HK-2 (cell line): Measurements from ENCODE around the gene KLHL1.
"Not testable (repeated sequence)": the region's sequence is repeated elsewhere in the genome, so short reads cannot be mapped to it uniquely, and the experiment has no call there.

Experiments used
- DNase-seq: peaks from one replicate; pipeline ENCODE4 v3.0.0-alpha.2; 2018; ENCODE audit not compliant: unreplicated experiment

KLHL1 gene

GRCh38 chr13:70108356-70109105 is at the start of gene KLHL1:
KLHL1 (minus strand) TSS chr13:70108452; CDS start chr13:70107699, 753 bp downstream.
- no peak for DNase-seq

- DNase-seq = not testable (repeated sequence)
Observed at GRCh38 chr13:70142658-70143057, 34.4 kb upstream of the KLHL1 start.

GRCh38 chr13:70128098-70128497 is 19.8 kb upstream of the KLHL1 start:
- DNase-seq = no peak

- no peak for DNase-seq
Observed at GRCh38 chr13:70125693-70126092, 17.4 kb upstream of the KLHL1 start.

- DNase-seq = no peak
Observed at GRCh38 chr13:70117338-70117905, 9.2 kb upstream of the KLHL1 start.

GRCh38 chr13:70107498-70108281 is 562 bp downstream of the KLHL1 start, which contains the start of gene ATXN8OS:
ATXN8OS (plus strand) TSS chr13:70107826.
- DNase-seq = no peak

- DNase-seq = no peak
Observed at GRCh38 chr13:70107125-70107497, 1.1 kb downstream of the KLHL1 start.

GRCh38 chr13:70104481-70104880 is 3.8 kb downstream of the KLHL1 start:
- no peak for DNase-seq

GRCh38 chr13:70098669-70099068 is 9.6 kb downstream of the KLHL1 start:
- DNase-seq = no peak

- DNase-seq = no peak
Observed at GRCh38 chr13:70090036-70090723, 18.1 kb downstream of the KLHL1 start.

GRCh38 chr13:70088926-70089325 is 19.3 kb downstream of the KLHL1 start:
- DNase-seq = no peak

GRCh38 chr13:70087247-70087646 is 21.0 kb downstream of the KLHL1 start:
- no peak for DNase-seq

- no peak for DNase-seq
Observed at GRCh38 chr13:70080012-70080411, 28.2 kb downstream of the KLHL1 start.

- DNase-seq = no peak
Observed at GRCh38 chr13:70054572-70054971, 53.7 kb downstream of the KLHL1 start.

- no peak for DNase-seq
Observed at GRCh38 chr13:70051531-70051930, 56.7 kb downstream of the KLHL1 start.

GRCh38 chr13:70043685-70044084 is 64.6 kb downstream of the KLHL1 start:
- DNase-seq = no peak

GRCh38 chr13:70042193-70042592 is 66.1 kb downstream of the KLHL1 start:
- no peak for DNase-seq

- DNase-seq = no peak
Observed at GRCh38 chr13:70034286-70034685, 74.0 kb downstream of the KLHL1 start.

GRCh38 chr13:70027551-70027950 is 80.7 kb downstream of the KLHL1 start:
- no peak for DNase-seq

GRCh38 chr13:70023516-70023915 is 84.7 kb downstream of the KLHL1 start:
- DNase-seq = no peak

- DNase-seq = no peak
Observed at GRCh38 chr13:70022646-70023045, 85.6 kb downstream of the KLHL1 start.

GRCh38 chr13:70016116-70016515 is 92.1 kb downstream of the KLHL1 start:
- DNase-seq = no peak
